H1 (cell line): ENCODE measurements around the gene TARS3.

Experiments
- BCL11A ChIP-seq, 2 experiments: IDR thresholded peaks; one replicate each; pipeline ENCODE4 v1.6.1; 2011; ENCODE audit warnings: low read depth in 2 of 2, low read length in 2 of 2, mild to moderate bottlenecking in 2 of 2
- CTCF ChIP-seq, 3 experiments: IDR thresholded peaks; 1 replicate in 2 of 3; 2 replicates in 1 of 3; pipeline versions ENCODE4 v1.5.1 to v1.6.1; 2011; ENCODE audit warnings: low read length in 3 of 3, mild to moderate bottlenecking in 3 of 3, inconsistent platforms in 2 of 3, low read depth in 1 of 3, moderate library complexity in 1 of 3; ENCODE audit not compliant: insufficient read depth in 1 of 3; ENCODE audit errors: control extremely low read depth in 1 of 3
- GTF2F1 ChIP-seq: IDR thresholded peaks from 2 replicates; pipeline ENCODE4 v1.6.1; 2012; ENCODE audit warnings: low read depth, low read length, improper control_type of control experiment, borderline replicate concordance
- SIN3A ChIP-seq, 2 experiments: IDR thresholded peaks in 1 of 2; conservative IDR thresholded peaks in 1 of 2; 2 replicates each; pipeline ENCODE4 v1.6.1; 2011 to 2012; ENCODE audit warnings: low read length in 2 of 2, improper control_type of control experiment in 1 of 2, low read depth in 1 of 2, mild to moderate bottlenecking in 1 of 2
- SIRT6 ChIP-seq: IDR thresholded peaks from one replicate; pipeline ENCODE4 v1.7.1; 2012; ENCODE audit warnings: low read length, inconsistent platforms

GRCh38 chr15:101773496-101774100 is 49.3 kb upstream of the TARS3 start:
- TF ChIP-seq BCL11A (IDR thresholded peaks at IDR 0.05; ENCODE audit: low read depth in 2 of 2, low read length in 2 of 2) (no peak), CTCF (IDR thresholded peaks at IDR 0.05; ENCODE audit: control extremely low read depth in 1 of 3, insufficient read depth in 1 of 3, low read depth in 1 of 3, low read length in 3 of 3) (peak; percentile 41 to 50 (median 48)), SIN3A (conservative IDR thresholded peaks at IDR 0.05 in 1 of 2, IDR thresholded peaks at IDR 0.05 in 1 of 2; ENCODE audit: low read depth in 1 of 2, low read length in 2 of 2) (no peak), SIRT6 (no peak), GTF2F1 (no peak)
